Esophagus (tissue), 2 donors: ENCODE data around the gene KERA. TPM values are rescaled to one million over a fixed set of nuclear protein-coding genes. Genes with fewer than 3 reads are reported as not detected.

Experiments used
- H3K27ac ChIP-seq, 2 donors: one replicate each; pipeline ENCODE4 v1.5.1; 2013; ENCODE audit warnings: low read depth in 2 of 2, mild to moderate bottlenecking in 2 of 2, inconsistent platforms in 1 of 2, low read length in 1 of 2, moderate library complexity in 1 of 2
- H3K27me3 ChIP-seq, 2 donors: one replicate each; pipeline ENCODE4 v1.6.1; 2013; ENCODE audit warnings: low read length in 2 of 2, control low read depth in 1 of 2, mild to moderate bottlenecking in 1 of 2; ENCODE audit not compliant: insufficient read depth in 2 of 2, control insufficient read depth in 1 of 2
- H3K36me3 ChIP-seq, 2 donors: one replicate each; pipeline ENCODE4 v1.6.1; 2013; ENCODE audit warnings: low read length in 1 of 2; ENCODE audit not compliant: control insufficient read depth in 2 of 2, insufficient read depth in 2 of 2
- H3K4me1 ChIP-seq, 2 donors: one replicate each; pipeline ENCODE4 v1.6.1; 2013; ENCODE audit warnings: low read length in 1 of 2; ENCODE audit not compliant: control insufficient read depth in 2 of 2, insufficient read depth in 2 of 2
- H3K4me3 ChIP-seq, 2 donors: one replicate each; pipeline ENCODE4 v1.5.1; 2013; ENCODE audit warnings: low read length in 2 of 2, mild to moderate bottlenecking in 2 of 2, low read depth in 1 of 2, moderate library complexity in 1 of 2
- H3K9me3 ChIP-seq, 2 donors: one replicate each; pipeline ENCODE4 v1.6.1; 2013; ENCODE audit warnings: mild to moderate bottlenecking in 2 of 2, low read depth in 1 of 2, low read length in 1 of 2, moderate library complexity in 1 of 2; ENCODE audit not compliant: control insufficient read depth in 2 of 2, insufficient read depth in 1 of 2
- WGBS, 2 donors: extraction: QIAGEN DNeasy Blood & Tissue Kit; methylation state at CpG; one replicate each; pipeline ENCODE4 v1.1.7; 2013; 5-methylcytosine and 5-hydroxymethylcytosine counted together
- polyA plus RNA-seq, 2 donors: library from polyadenylated mRNA; stranded (reverse); fragments of 200-250 nt; gene quantifications; one replicate each; pipeline ENCODE4 v1.2.3, GENCODE V29; 2013
- donor health status: healthy with polysubstance abuse.
- donor health status: Bipolar disorder and iron deficiency.

KERA gene
- polyA plus RNA-seq, 2 donors, result not detected

DNA sequence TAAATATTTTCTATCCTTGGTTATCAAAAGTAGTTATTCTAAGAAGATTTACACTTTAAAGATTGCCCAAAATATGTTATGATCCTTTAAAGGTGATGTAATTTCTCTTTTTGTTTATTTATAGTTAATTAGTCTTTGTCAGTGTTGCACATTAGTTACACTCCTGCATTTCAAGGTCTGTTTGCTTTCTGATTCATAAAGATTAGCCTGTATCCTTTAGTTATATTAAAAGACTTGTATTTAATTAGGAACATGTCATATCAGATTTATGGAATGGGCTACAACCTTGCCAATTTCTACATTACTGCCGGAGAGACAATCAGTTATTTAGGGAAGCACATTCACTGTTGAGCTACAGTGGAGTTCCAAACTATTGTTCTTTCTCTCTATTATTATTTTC, 56.5 kb downstream of the KERA start:
- H3K27ac ChIP-seq, result no peak overlapping the region
- no peaks in the 10 kb centered on the region for H3K27me3 ChIP-seq
- no peaks in the 10 kb centered on the region for H3K9me3 ChIP-seq
- H3K4me1 ChIP-seq, result no peaks in the 10 kb centered on the region
- no peaks in the 10 kb centered on the region for H3K36me3 ChIP-seq
- H3K4me3 ChIP-seq, result no peak overlapping the region
- WGBS, 2 donors, result 30 to 31% methylated on average over 1 of the region's 1 CpG

Other genes starting within 250 kb of the KERA start
- not detected for gene CCER1, start 102.8 kb downstream of the KERA start, polyA plus RNA-seq
- gene EPYC, start 53.1 kb downstream of the KERA start, polyA plus RNA-seq, result not detected
- 1 to 10 TPM; 2.7 to 7.0 TPM for gene LUM, start 53.5 kb upstream of the KERA start, polyA plus RNA-seq
- gene DCN, start 124.8 kb upstream of the KERA start, polyA plus RNA-seq, result 100 to 1,000 TPM in 1 of 2 donors, 10 to 100 TPM in 1; 41.1 to 152 TPM